GM19023 (cell line): ENCODE results near the gene USP26.
"Not testable (repeated sequence)": the region's sequence is repeated elsewhere in the genome, so short reads cannot be mapped to it uniquely, and the experiment has no call there.

ENCODE experiments used
- ATAC-seq: cut with Tn5 transposase; IDR thresholded peaks from one replicate; pipeline ENCODE4 v1.9.1; 2021; ENCODE audit warnings: mild to moderate bottlenecking, moderate library complexity; ENCODE audit not compliant: unreplicated experiment

USP26 gene

DNA sequence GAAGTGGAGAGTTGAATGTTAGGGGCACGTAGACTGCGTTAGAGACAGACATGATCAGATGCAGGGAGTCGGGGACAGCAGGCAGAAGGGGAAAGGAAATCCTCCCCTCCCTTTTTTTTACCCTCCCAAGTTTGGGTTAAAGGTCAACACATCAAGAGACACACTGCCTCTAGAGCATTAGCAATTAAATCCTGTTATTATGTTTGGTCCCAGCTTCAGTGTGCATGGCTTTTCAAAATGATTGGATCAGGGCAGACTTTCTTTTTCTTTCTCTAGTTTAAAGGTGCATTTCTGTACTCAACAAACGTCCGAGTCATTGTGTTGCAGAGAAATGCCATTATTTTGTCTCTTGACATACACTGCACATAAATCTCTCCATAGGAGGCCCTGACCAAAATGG, 63.9 kb downstream of the USP26 start:
- no peak for ATAC-seq

DNA sequence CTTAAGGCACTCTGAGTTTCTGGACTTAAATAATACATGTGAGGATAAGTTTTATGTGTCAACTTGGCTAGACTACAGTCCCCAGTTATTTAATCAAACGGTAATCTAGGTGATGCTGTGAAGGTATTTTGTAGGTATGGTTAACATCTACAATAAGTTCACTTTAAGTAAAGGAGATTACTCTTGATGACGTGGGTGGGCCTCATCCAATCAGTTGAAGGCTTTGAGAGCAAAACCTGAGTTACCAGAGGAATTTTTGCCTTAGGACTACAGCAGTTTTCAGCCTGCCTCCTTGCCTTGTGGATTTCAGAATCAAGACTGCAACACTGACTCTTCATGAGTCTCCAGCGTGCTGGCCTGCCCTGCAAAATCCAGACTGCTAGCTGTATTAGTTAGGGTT, 78.7 kb downstream of the USP26 start:
- no peak for ATAC-seq

DNA sequence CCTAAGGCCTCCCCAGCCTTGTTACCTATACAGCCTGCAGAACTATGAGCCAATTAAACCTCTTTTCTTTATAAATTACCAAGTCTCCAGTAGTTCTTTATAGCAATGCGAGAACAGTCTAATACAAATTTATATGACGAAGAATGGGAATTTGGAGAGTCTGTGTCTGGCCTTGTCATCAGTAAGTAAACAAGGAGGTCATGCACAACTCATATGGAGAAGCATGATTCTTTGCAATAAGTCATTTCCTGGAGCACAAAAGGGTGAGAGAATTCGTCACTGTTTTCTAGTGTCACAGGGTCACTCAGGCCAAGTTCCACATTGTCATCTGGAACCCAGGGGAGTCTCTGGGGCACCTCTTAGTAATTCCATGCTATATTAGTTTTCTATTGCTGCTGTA, 89.5 kb downstream of the USP26 start:
- no peak for ATAC-seq

GRCh38 chrX:133005616-133006015, 91.3 kb downstream of the USP26 start:
- no peak for ATAC-seq

- no peak for ATAC-seq
These were observed 91.9 kb downstream of the USP26 start for GRCh38 chrX:133005042-133005441.

- no peak for ATAC-seq
These were observed 97.7 kb downstream of the USP26 start for GRCh38 chrX:132999209-132999608.

DNA sequence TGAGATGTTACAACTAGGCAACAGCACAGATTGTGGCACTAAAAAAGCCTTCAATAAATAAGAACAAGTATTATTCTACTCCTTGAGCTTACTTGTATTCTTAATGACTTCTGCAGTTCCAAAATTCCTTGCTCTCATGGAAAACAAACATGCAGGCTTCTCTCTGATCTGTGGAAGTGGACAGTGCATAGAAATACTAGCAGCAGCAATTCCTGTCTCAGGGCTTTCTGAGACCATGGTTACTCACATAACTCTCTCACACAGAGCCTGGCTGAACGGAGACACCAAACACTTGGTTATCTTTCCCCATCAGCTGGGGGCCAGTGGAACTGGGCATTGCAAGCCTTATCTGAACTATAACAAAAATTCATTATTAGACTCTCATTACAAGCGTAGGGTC, 106.1 kb downstream of the USP26 start:
- no peak for ATAC-seq

DNA sequence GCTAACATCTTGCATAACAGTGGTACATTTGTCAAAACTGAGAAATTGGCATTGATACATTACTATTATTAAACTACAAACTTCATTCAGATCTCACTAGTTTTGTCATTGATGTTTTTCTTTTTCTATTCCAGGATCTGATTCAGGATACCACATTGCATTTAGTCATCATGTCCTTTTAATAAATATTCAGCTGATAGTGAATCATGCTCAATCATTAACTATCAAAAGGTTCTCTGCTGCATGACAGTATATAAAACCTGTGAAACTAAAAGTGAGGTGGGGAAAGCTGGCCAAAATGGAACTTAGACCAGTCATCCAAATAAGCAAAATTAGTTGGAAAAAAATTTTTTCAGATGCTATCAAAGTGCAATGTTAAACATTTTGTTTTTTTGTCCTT, 110.4 kb downstream of the USP26 start:
- no peak for ATAC-seq

- no peak for ATAC-seq
These were observed 112.8 kb downstream of the USP26 start for GRCh38 chrX:132984058-132984650.

GRCh38 chrX:132983496-132983895, 113.4 kb downstream of the USP26 start:
- ATAC-seq = no peak

GRCh38 chrX:132980035-132980434, 116.9 kb downstream of the USP26 start:
- not testable (repeated sequence) for ATAC-seq
